CD4-positive, alpha-beta T cell treated with Interleukin-17A for 1 hour (primary cell): ENCODE results near the gene TUBA1B.
A peak's percentile ranks its signal among the peaks of the same experiment; 100 is the strongest.

Experiments
- DNase-seq: peaks from one replicate; pipeline ENCODE4 v3.0.0-alpha.2; 2020

TUBA1B gene

DNA sequence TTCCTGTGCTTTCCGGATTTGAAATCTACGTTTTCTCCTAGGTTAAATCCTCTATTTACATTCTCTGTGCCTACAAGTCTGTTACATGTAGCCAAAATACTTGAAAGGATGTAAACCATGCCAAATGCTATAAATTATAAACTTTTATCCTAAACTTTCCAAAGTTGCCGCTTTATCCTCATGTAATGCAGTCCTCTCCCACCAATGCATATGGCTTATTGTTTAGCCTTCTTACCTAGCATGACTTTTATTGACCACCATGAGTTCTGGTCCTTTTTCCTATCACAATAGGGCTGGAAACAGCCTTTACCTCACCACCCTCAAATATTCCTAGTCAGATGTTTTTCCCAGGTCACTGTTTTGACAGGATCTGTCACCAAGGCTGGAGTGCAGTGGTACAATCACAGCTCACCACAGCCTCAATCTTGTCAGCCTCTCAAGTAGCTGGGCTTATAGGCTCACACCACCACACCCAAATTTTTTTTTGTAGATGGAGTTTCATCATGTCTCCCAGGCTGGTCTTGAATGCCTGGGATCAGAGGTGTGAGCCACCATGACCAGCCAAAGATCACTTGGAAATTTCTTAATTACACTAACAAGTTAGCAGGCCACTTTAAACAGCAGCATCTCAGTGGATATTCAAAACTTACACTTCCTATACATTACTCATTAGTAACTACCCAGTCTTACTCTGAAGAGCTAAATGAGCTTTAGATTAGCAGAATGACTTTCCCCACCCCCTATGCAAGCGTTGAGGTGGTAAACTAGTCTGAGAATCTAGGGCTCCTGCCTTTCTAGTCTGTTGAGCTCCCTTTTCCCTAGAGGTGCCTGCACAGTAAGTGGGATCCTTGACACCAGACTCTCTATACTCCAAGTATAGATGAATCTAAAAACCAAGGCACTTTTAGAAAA is 4.1 kb downstream of the TUBA1B start:
- no peak for DNase-seq

- no peak for DNase-seq
These were observed 10.0 kb downstream of the TUBA1B start for GRCh38 chr12:49121047-49121696.

DNA sequence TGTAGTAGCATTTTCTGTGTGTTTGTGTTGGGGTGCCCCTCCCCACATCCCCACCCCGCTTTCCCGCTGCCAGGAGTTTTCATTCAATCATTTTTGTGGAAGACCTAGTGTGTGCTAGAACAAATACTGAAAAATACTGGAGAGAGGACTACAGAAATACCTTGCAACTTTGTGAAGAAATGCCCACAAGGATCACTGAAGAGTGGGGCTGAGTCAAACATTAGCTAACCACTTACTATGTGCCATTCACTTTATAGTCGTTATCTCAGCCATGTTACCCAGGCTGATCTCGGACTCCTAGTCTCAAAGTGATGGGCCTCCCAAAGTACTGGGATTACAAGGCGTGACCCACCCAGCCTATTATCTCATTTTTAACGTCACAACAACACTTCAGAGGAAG is 20.0 kb downstream of the TUBA1B start:
- DNase-seq, result no peak

GRCh38 chr12:49110464-49111155 is 20.6 kb downstream of the TUBA1B start, which contains the start of gene LMBR1L:
TSS of gene LMBR1L (minus strand) at chr12:49110847. CDS start at chr12:49110555, 292 bp downstream.
- peak; percentile 99 for DNase-seq

GRCh38 chr12:49109641-49110463 is 21.3 kb downstream of the TUBA1B start:
- peak; percentile 36 for DNase-seq

DNA sequence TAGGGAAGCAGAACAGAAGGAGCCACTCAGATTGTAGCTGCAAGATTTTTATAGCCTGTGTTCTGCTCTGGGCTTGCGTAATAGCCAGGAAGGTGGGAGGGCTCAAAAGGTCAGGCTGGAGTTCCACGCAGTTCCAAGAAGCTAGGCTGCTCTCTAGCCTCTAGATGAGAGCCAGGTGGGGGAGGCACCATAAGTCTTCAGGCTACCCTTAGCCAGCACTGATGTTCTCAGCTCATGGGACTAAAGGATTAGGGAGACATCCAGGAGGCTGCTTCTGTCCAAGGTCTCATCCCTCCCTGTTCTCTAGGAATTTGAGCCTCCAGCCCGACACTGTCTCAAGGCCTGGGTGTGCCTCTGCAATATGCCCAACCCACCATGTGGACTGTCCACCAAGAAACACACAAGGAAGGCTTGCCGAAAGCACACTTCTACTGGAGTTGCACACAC is 22.2 kb downstream of the TUBA1B start:
- no peak for DNase-seq

DNA sequence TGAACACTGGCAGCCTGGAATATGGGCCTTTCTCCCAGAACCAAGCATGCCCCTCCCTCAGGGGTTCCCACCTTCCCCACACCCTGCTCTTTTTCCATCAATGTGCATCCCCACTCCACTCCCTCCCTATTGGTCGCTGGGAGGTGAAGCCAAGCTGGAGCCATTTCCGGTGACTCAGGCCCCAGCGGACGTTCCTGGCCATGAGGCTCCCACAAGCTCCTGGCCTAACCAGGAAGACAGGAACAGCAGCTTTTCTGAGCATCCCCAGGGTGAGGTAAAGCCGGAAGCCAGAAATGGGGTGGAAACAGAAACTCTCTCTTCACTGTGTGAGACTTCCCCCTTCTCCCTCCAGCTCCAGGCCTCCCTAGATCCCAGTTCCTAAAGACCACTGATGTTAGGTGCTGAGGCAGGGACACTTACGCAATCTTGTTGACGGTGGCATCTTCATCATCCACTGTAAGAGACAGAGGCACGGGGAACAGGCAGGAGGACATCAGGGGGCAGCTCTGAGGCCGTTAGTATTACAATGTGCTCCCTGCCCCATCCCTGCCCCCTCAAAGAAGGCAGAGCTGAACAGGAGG is 25.6 kb downstream of the TUBA1B start:
- DNase-seq, result no peak

- DNase-seq, result no peak
These were observed 26.4 kb downstream of the TUBA1B start for GRCh38 chr12:49104822-49105221.

GRCh38 chr12:49100380-49100779 is 30.8 kb downstream of the TUBA1B start:
- no peak for DNase-seq

GRCh38 chr12:49098703-49099102 is 32.5 kb downstream of the TUBA1B start:
- no peak for DNase-seq

DNA sequence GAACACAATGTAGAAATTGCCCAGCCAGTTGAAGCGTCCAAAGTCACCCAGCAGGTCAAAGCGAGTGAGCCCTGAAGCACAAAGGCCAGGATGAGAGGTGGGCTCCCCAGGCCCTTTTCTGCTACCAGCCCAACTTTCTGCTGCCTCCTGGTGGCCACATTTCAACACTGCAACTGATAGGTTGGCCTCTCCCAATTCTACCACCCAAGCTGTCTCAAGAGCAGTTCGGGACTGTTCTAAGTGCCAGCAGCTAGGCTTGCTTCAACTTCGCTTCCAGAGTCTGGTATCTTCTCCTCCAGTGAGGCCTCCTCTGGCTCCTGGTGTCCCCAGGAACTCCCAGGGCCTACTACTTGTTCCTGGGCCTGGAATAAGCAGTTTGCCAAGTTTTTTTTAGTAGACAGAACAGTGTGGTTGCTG is 33.2 kb downstream of the TUBA1B start:
- peak; percentile 74 for DNase-seq

DNA sequence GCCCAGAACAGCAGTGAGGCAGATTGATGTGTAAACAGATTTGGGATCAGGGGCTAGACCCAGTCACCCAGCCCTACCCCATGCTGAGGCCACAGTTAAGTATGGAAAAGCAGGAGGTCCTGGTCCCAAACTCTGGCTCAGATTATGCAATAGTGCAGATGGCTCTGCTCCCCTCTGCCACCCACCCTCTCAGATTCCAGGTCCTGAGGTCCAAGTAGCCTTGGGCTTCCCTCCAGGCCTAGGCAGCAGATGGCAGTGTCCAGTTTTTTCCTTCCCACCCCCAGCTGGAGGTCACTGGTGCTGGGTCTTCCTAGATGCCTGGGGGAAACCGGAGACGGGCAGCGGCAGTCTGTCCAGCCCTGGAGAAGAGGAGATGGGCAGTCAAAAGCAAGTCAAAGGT is 33.8 kb downstream of the TUBA1B start:
- DNase-seq, result no peak

DNA sequence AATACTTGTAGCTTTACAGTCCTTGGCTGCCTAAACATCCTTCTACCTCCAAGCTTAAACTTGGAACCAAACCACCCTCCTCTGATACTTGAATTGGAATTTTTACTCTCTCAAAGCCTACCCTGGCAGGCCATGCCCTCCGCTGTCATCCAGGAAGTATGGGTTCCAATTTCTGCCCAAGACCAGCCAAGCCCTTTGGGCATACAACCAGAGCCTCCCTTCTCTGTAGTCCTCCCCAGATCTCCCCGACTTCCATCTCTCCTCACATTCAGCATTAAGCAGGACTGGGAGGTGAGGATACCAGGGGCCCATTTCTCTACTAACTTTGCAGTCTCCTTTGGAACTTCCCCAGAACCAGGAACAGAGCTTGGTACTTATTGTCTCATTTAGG is 36.2 kb downstream of the TUBA1B start:
- DNase-seq, result no peak

DNA sequence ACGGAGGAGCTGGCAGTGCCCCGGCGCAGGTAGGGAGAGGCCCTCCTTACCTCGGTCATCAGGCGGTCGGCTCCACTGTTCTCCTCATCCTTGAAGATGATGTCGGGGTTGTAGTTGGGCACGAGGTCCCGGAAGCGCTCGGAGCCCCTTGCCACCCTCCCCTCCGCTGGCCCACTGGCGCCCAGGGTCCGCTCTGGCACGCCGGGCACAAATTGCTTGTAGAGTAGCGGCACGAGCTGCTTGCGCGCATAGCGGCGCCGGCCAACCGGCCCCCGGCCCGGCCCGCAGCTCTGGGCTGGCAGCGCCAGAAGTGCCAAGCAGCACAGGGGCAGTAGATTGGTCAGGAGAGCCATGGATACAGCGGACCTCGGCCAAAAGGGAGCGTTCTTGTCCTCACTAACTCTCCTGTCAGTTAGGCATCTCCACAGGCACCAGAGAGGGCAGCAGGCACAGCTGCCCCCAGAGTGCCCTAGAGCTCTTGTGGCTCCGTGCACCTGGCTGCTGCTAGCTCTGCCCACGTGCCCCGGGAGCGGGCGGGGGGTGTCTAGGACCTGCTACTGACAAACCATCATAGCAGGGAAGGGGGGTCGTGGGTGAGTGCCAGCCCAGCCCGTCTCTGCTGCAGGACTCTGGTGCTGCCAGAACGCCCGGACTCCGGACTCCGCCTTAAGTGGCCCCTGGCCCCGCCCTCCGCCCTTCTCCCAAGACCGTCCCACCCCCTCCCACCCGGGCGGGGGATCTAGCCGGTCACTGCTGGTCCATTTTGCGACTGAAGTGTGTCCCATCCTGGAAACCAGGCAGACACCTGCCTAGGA is 36.8 kb downstream of the TUBA1B start, which contains the start of gene DHH:
TSS of gene DHH (minus strand) at position 642 of the 815 bp plus-strand sequence. CDS start at position 353, 289 bp downstream.
- no peak for DNase-seq

GRCh38 chr12:49093792-49094159 is 37.4 kb downstream of the TUBA1B start:
- DNase-seq, result no peak

- no peak for DNase-seq
These were observed 38.3 kb downstream of the TUBA1B start for GRCh38 chr12:49092816-49093406.

GRCh38 chr12:49092086-49092815 is 38.9 kb downstream of the TUBA1B start:
- DNase-seq, result peak; percentile 67

GRCh38 chr12:49091836-49092085 is 39.4 kb downstream of the TUBA1B start:
- no peak for DNase-seq

- DNase-seq, result no peak
These were observed 39.9 kb downstream of the TUBA1B start for GRCh38 chr12:49091056-49091835.
